ENCODE measurements around the gene GNG7.
"Not testable (repeated sequence)": the region's sequence is repeated elsewhere in the genome, so short reads cannot be mapped to it uniquely, and the experiment has no call there.

Gene GNG7

GRCh38 chr19:2512523-2513431 is 189.7 kb downstream of the GNG7 start:
- H3K9ac ChIP-seq (ENCODE audit: low read depth, low read length), result no peak overlapping the region
- no peaks in the 10 kb centered on the region for H3K27me3 ChIP-seq (ENCODE audit: control insufficient read depth, insufficient read depth, low read length)
- no peaks in the 10 kb centered on the region for H3K4me1 ChIP-seq (ENCODE audit: control insufficient read depth, insufficient read depth, low read length)
- H3K9me3 ChIP-seq (ENCODE audit: control insufficient read depth, insufficient read depth, low read length), result no peaks in the 10 kb centered on the region
- H3K36me3 ChIP-seq (ENCODE audit: control insufficient read depth, insufficient read depth, low read length), result no peaks in the 10 kb centered on the region
- no peak overlapping the region for H3K27ac ChIP-seq (ENCODE audit: low read depth, low read length)
- no peak overlapping the region for H3K4me3 ChIP-seq (ENCODE audit: low read depth, low read length)

GRCh38 chr19:2511991-2512390 is 190.5 kb downstream of the GNG7 start:
- Histone ChIP-seq H3K4me1 (ENCODE audit: control insufficient read depth, insufficient read depth, low read length) (0 out of 2 replicates have a peak, but pooled peaks cover 3% of the 10 kb centered on the region), H3K4me3 (ENCODE audit: low read depth, low read length) (no peak overlapping the region), H3K36me3 (ENCODE audit: control insufficient read depth, insufficient read depth, low read length) (no peaks in the 10 kb centered on the region), H3K9ac (ENCODE audit: low read depth, low read length) (no peak overlapping the region), H3K27ac (ENCODE audit: low read depth, low read length) (no peak overlapping the region), H3K9me3 (ENCODE audit: control insufficient read depth, insufficient read depth, low read length) (no peaks in the 10 kb centered on the region), H3K27me3 (ENCODE audit: control insufficient read depth, insufficient read depth, low read length) (no peaks in the 10 kb centered on the region)

GRCh38 chr19:2511570-2511969 is 190.9 kb downstream of the GNG7 start:
- H3K9ac ChIP-seq (ENCODE audit: low read depth, low read length), result no peak overlapping the region
- no peak overlapping the region for H3K27ac ChIP-seq (ENCODE audit: low read depth, low read length)
- no peaks in the 10 kb centered on the region for H3K27me3 ChIP-seq (ENCODE audit: control insufficient read depth, insufficient read depth, low read length)

GRCh38 chr19:2509096-2509495 is 193.4 kb downstream of the GNG7 start:
- H3K36me3 ChIP-seq (ENCODE audit: control insufficient read depth, insufficient read depth, low read length), result no peaks in the 10 kb centered on the region
- H3K9me3 ChIP-seq (ENCODE audit: control insufficient read depth, insufficient read depth, low read length), result no peaks in the 10 kb centered on the region
- no peaks in the 10 kb centered on the region for H3K27me3 ChIP-seq (ENCODE audit: control insufficient read depth, insufficient read depth, low read length)
- H3K9ac ChIP-seq (ENCODE audit: low read depth, low read length), result no peak overlapping the region
- no peak overlapping the region for H3K27ac ChIP-seq (ENCODE audit: low read depth, low read length)
- 0 out of 2 replicates have a peak, but pooled peaks cover 3% of the 10 kb centered on the region for H3K4me1 ChIP-seq (ENCODE audit: control insufficient read depth, insufficient read depth, low read length)
- no peak overlapping the region for H3K4me3 ChIP-seq (ENCODE audit: low read depth, low read length)

More at GRCh38 chr19:2511570-2511969, 190.9 kb downstream of the GNG7 start:
- H3K36me3 ChIP-seq (ENCODE audit: control insufficient read depth, insufficient read depth, low read length), result no peaks in the 10 kb centered on the region
- no peaks in the 10 kb centered on the region for H3K9me3 ChIP-seq (ENCODE audit: control insufficient read depth, insufficient read depth, low read length)
- H3K4me3 ChIP-seq (ENCODE audit: low read depth, low read length), result no peak overlapping the region
- H3K4me1 ChIP-seq (ENCODE audit: control insufficient read depth, insufficient read depth, low read length), result 0 out of 2 replicates have a peak, but pooled peaks cover 3% of the 10 kb centered on the region

- no peak overlapping the region for H3K4me3 ChIP-seq (ENCODE audit: low read depth, low read length)
- H3K36me3 ChIP-seq (ENCODE audit: control insufficient read depth, insufficient read depth, low read length), result no peaks in the 10 kb centered on the region
- H3K9ac ChIP-seq (ENCODE audit: low read depth, low read length), result no peak overlapping the region
- no peaks in the 10 kb centered on the region for H3K9me3 ChIP-seq (ENCODE audit: control insufficient read depth, insufficient read depth, low read length)
- H3K27ac ChIP-seq (ENCODE audit: low read depth, low read length), result no peak overlapping the region
- 0 out of 2 replicates have a peak, but pooled peaks cover 3% of the 10 kb centered on the region for H3K4me1 ChIP-seq (ENCODE audit: control insufficient read depth, insufficient read depth, low read length)
- H3K27me3 ChIP-seq (ENCODE audit: control insufficient read depth, insufficient read depth, low read length), result no peaks in the 10 kb centered on the region
Observed at GRCh38 chr19:2507109-2507508, 195.4 kb downstream of the GNG7 start.

- not testable (repeated sequence) for H3K9ac ChIP-seq (ENCODE audit: low read depth, low read length); H3K4me3 ChIP-seq (ENCODE audit: low read depth, low read length); H3K4me1 ChIP-seq (ENCODE audit: control insufficient read depth, insufficient read depth, low read length)
Observed at GRCh38 chr19:2506656-2507055, 195.8 kb downstream of the GNG7 start.

DNA sequence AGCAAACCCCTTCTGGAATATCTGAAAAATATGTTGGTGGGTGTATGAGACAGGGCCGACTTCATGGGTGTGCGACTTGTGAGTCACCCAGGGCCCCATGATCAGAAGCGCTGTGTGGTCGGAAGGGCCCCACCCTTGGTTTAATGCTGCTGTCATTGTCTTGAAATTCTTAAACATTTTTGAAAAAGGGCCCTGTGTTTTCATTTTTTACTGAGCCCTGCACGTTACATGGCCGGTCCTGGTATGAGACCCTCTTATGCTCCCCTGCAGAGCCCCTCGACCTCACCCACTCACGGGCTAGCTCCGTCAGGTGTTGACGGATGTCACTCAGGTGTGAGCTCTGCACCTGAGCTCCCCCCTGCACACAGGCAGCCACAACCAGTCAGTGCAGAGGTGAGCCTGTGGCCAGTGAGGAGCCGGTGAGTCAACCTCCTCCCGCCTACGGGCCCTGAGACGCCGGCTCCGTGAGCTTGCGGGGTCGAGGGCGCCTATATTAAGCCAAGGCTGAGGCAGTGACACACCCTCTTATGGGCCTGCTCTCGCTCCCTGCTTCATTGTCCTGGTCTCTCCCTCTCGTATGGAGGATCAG is 198.9 kb downstream of the GNG7 start:
- H3K36me3 ChIP-seq (ENCODE audit: control insufficient read depth, insufficient read depth, low read length), result no peaks in the 10 kb centered on the region
- no peaks in the 10 kb centered on the region for H3K9me3 ChIP-seq (ENCODE audit: control insufficient read depth, insufficient read depth, low read length)
- H3K4me3 ChIP-seq (ENCODE audit: low read depth, low read length), result no peak overlapping the region
- H3K27ac ChIP-seq (ENCODE audit: low read depth, low read length), result no peak overlapping the region
- no peaks in the 10 kb centered on the region for H3K27me3 ChIP-seq (ENCODE audit: control insufficient read depth, insufficient read depth, low read length)
- no peak overlapping the region for H3K9ac ChIP-seq (ENCODE audit: low read depth, low read length)
- H3K4me1 ChIP-seq (ENCODE audit: control insufficient read depth, insufficient read depth, low read length), result 0 out of 2 replicates have a peak, but pooled peaks cover 3% of the 10 kb centered on the region

More at GRCh38 chr19:2506656-2507055, 195.8 kb downstream of the GNG7 start:
- not testable (repeated sequence) for H3K36me3 ChIP-seq (ENCODE audit: control insufficient read depth, insufficient read depth, low read length); H3K9me3 ChIP-seq (ENCODE audit: control insufficient read depth, insufficient read depth, low read length); H3K27me3 ChIP-seq (ENCODE audit: control insufficient read depth, insufficient read depth, low read length); H3K27ac ChIP-seq (ENCODE audit: low read depth, low read length)

DNA sequence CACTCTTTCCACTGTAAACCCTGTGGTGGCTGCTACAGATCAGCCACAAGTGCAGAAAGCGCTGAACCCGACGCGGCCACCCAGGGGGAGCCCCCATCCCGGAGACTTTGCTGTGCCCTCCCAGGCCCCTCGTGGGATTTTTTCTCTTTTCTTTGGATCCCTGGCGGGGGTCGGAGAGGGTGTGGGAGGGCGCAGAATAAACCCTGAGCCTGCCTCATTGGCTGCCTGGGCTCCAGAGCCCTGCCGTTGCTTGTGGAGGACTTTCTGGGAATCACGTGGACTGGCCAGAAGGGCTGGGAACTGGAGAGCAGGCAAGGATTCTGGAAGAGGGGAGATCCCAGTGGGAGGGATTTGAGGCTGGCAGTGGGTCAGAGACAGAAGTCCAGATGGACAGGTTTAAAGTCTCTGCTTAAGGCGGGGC is 201.6 kb downstream of the GNG7 start:
- Histone ChIP-seq H3K27ac (ENCODE audit: low read depth, low read length) (no peak overlapping the region), H3K4me1 (ENCODE audit: control insufficient read depth, insufficient read depth, low read length) (peaks cover 3% of the 10 kb centered on the region; the same call in 1 of the 2 replicates), H3K9ac (ENCODE audit: low read depth, low read length) (no peak overlapping the region), H3K36me3 (ENCODE audit: control insufficient read depth, insufficient read depth, low read length) (no peaks in the 10 kb centered on the region), H3K4me3 (ENCODE audit: low read depth, low read length) (no peak overlapping the region), H3K27me3 (ENCODE audit: control insufficient read depth, insufficient read depth, low read length) (no peaks in the 10 kb centered on the region), H3K9me3 (ENCODE audit: control insufficient read depth, insufficient read depth, low read length) (no peaks in the 10 kb centered on the region)

GRCh38 chr19:2500156-2500555 is 202.3 kb downstream of the GNG7 start:
- Histone ChIP-seq H3K4me1 (ENCODE audit: control insufficient read depth, insufficient read depth, low read length) (peaks cover 5% of the 10 kb centered on the region; the same call in 1 of the 2 replicates), H3K9ac (ENCODE audit: low read depth, low read length) (no peak overlapping the region), H3K27me3 (ENCODE audit: control insufficient read depth, insufficient read depth, low read length) (peaks cover 2% of the 10 kb centered on the region; the same call in 1 of the 2 replicates), H3K4me3 (ENCODE audit: low read depth, low read length) (no peak overlapping the region), H3K36me3 (ENCODE audit: control insufficient read depth, insufficient read depth, low read length) (no peaks in the 10 kb centered on the region), H3K9me3 (ENCODE audit: control insufficient read depth, insufficient read depth, low read length) (no peaks in the 10 kb centered on the region), H3K27ac (ENCODE audit: low read depth, low read length) (no peak overlapping the region)

DNA sequence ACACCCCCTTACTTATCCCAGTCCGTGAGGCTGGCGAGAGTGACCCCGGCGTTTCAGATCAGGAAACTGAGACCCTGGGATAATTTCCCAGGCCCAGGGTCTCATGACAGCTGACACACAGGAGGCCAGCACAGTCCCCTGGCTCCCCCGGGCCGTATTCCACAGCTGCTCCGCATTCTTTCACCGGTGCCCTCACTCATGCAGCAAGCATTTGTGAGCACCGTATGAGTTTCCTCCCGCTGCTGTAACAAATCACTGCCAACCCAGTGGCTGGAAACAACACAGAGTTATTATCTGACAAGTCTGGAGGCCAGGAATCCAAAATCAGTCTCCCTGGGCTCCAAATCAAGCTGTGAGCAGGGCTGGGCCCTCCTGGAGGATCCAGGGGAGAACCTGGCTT is 205.3 kb downstream of the GNG7 start:
- Histone ChIP-seq H3K9me3 (ENCODE audit: control insufficient read depth, insufficient read depth, low read length) (no peaks in the 10 kb centered on the region), H3K4me3 (ENCODE audit: low read depth, low read length) (no peak overlapping the region), H3K9ac (ENCODE audit: low read depth, low read length) (no peak overlapping the region), H3K4me1 (ENCODE audit: control insufficient read depth, insufficient read depth, low read length) (peaks cover 8% of the 10 kb centered on the region), H3K27me3 (ENCODE audit: control insufficient read depth, insufficient read depth, low read length) (peaks cover 13% of the 10 kb centered on the region), H3K36me3 (ENCODE audit: control insufficient read depth, insufficient read depth, low read length) (no peaks in the 10 kb centered on the region), H3K27ac (ENCODE audit: low read depth, low read length) (no peak overlapping the region)

All from HUES48 (cell line).